Measurements from ENCODE around the gene MACF1. TPM values are rescaled to one million over a fixed set of nuclear protein-coding genes. Genes with fewer than 3 reads are reported as not detected.

The MACF1 gene
- total RNA-seq, 6 donors from 2014 or later, result 359 to 1,160 (median 531) TPM

GRCh38 chr1:39434797-39435395 lies 230.4 kb downstream of the MACF1 start:
- no peak for DNase-seq
- WGBS, 2 donors, result 45 to 49% methylated on average over 3 of the region's 3 CpGs
- H3K27ac ChIP-seq, result peak overlapping the region in 2 of 4 donors; percentile 32 to 69
- H3K36me3 ChIP-seq, result peaks cover 34 to 98% (median 75%) of the 10 kb centered on the region in 4 donors
- H3K27me3 ChIP-seq, result no peaks in the 10 kb centered on the region
- peaks cover 0 to 11% (median 6%) of the 10 kb centered on the region in 4 donors for H3K4me1 ChIP-seq
- no peak overlapping the region for H3K4me3 ChIP-seq
- peak; percentile 50 to 88 for ATAC-seq (ENCODE audit: low FRiP score in 2 of 2)
- TF ChIP-seq POLR2A (IDR thresholded peaks at IDR 0.05) (no peak), POLR2AphosphoS5 (IDR thresholded peaks at IDR 0.05) (peak in 1 of 2 donors; percentile 39), EP300 (IDR thresholded peaks at IDR 0.05) (peak in 1 of 4 donors; percentile 31)
- H3K9me3 ChIP-seq, result no peaks in the 10 kb centered on the region

- Histone ChIP-seq H3K27me3 (no peaks in the 10 kb centered on the region), H3K4me3 (no peak overlapping the region), H3K36me3 (peaks cover 31 to 98% (median 76%) of the 10 kb centered on the region in 4 donors), H3K27ac (peak overlapping the region in 1 of 4 donors; percentile 2), H3K9me3 (no peaks in the 10 kb centered on the region), H3K4me1 (peaks cover 0 to 11% (median 6%) of the 10 kb centered on the region in 4 donors)
- WGBS, 2 donors, result 93 to 95% methylated on average over 5 of the region's 5 CpGs
- no peak for ATAC-seq (ENCODE audit: low FRiP score in 2 of 2)
- no peak for DNase-seq
- no peak for TF ChIP-seq CTCF (IDR thresholded peaks at IDR 0.05)
- no peak for TF ChIP-seq POLR2A (IDR thresholded peaks at IDR 0.05)
- TF ChIP-seq POLR2AphosphoS5 (IDR thresholded peaks at IDR 0.05), result no peak
- TF ChIP-seq EP300 (IDR thresholded peaks at IDR 0.05), result no peak
These were observed 231.1 kb downstream of the MACF1 start for GRCh38 chr1:39435597-39435996.

GRCh38 chr1:39436842-39437241 lies 232.3 kb downstream of the MACF1 start:
- Histone ChIP-seq H3K36me3 (peaks cover 38 to 98% (median 78%) of the 10 kb centered on the region in 4 donors), H3K9me3 (no peaks in the 10 kb centered on the region)
- no peak for TF ChIP-seq CTCF (IDR thresholded peaks at IDR 0.05)
- no peak for TF ChIP-seq EP300 (IDR thresholded peaks at IDR 0.05)
- no peak for TF ChIP-seq POLR2AphosphoS5 (IDR thresholded peaks at IDR 0.05)
- no peak for TF ChIP-seq POLR2A (IDR thresholded peaks at IDR 0.05)

GRCh38 chr1:39438042-39438441 lies 233.5 kb downstream of the MACF1 start:
- Histone ChIP-seq H3K27me3 (no peaks in the 10 kb centered on the region), H3K4me1 (peaks cover 0 to 11% (median 6%) of the 10 kb centered on the region in 4 donors), H3K36me3 (peaks cover 48 to 98% (median 82%) of the 10 kb centered on the region in 4 donors), H3K27ac (no peak overlapping the region), H3K4me3 (no peak overlapping the region), H3K9me3 (no peaks in the 10 kb centered on the region)
- TF ChIP-seq CTCF (IDR thresholded peaks at IDR 0.05) (no peak), POLR2AphosphoS5 (IDR thresholded peaks at IDR 0.05) (no peak), EP300 (IDR thresholded peaks at IDR 0.05) (no peak), POLR2A (IDR thresholded peaks at IDR 0.05) (no peak)
- 87 to 92% methylated on average over 2 of the region's 2 CpGs for WGBS, 2 donors
- DNase-seq (no peak), ATAC-seq (ENCODE audit: low FRiP score in 2 of 2) (no peak)

More at GRCh38 chr1:39436842-39437241, 232.3 kb downstream of the MACF1 start:
- Histone ChIP-seq H3K27me3 (no peaks in the 10 kb centered on the region), H3K27ac (no peak overlapping the region), H3K4me3 (no peak overlapping the region), H3K4me1 (peaks cover 0 to 11% (median 6%) of the 10 kb centered on the region in 4 donors)
- DNase-seq (no peak), ATAC-seq (ENCODE audit: low FRiP score in 2 of 2) (no peak)
- 81 to 84% methylated on average over 3 of the region's 3 CpGs for WGBS, 2 donors

- Histone ChIP-seq H3K4me3 (no peak overlapping the region), H3K4me1 (no peaks in the 10 kb centered on the region), H3K9me3 (no peaks in the 10 kb centered on the region), H3K36me3 (peaks cover 58 to 100% (median 95%) of the 10 kb centered on the region in 4 donors), H3K27me3 (no peaks in the 10 kb centered on the region), H3K27ac (no peak overlapping the region)
- 59 to 69% methylated on average over 2 of the region's 2 CpGs for WGBS, 2 donors
- ATAC-seq (ENCODE audit: low FRiP score in 2 of 2) (no peak), DNase-seq (no peak)
- TF ChIP-seq POLR2AphosphoS5 (IDR thresholded peaks at IDR 0.05), result no peak
- TF ChIP-seq CTCF (IDR thresholded peaks at IDR 0.05), result no peak
- no peak for TF ChIP-seq EP300 (IDR thresholded peaks at IDR 0.05)
- TF ChIP-seq POLR2A (IDR thresholded peaks at IDR 0.05), result no peak
These were observed 236.4 kb downstream of the MACF1 start for GRCh38 chr1:39440856-39441255.
